Thoracic aorta (tissue), 2 donors: ENCODE data around the gene CELF2. TPM values are rescaled to one million over a fixed set of nuclear protein-coding genes. Genes with fewer than 3 reads are reported as not detected.

Experiments used
- ATAC-seq: fragments of 150-250 bp; one replicate; pipeline ENCODE4 v1.8.0; 2017; ENCODE audit warnings: low read depth; ENCODE audit not compliant: insufficient number of reproducible peaks, low FRiP score
- DNase-seq: peaks from one replicate; pipeline ENCODE4 v3.0.0-alpha.2; 2020; ENCODE audit warnings: low spot score
- H3K27ac ChIP-seq, 2 donors: fragments of 200-600 bp; sonication (generic); 1 replicate in 1 of 2; 2 replicates in 1 of 2; pipeline ENCODE4 v1.5.1; 2016; ENCODE audit warnings: mild to moderate bottlenecking in 2 of 2, moderate library complexity in 2 of 2
- H3K27me3 ChIP-seq: fragments of 200-600 bp; sonication (generic); replicated peaks from 2 replicates; pipeline ENCODE4 v1.6.0; 2016; ENCODE audit warnings: mild to moderate bottlenecking; ENCODE audit not compliant: insufficient read depth
- H3K36me3 ChIP-seq: fragments of 200-600 bp; sonication (generic); one replicate; pipeline ENCODE4 v1.5.1; 2016
- H3K4me1 ChIP-seq, 2 donors: fragments of 200-600 bp; sonication (generic); 1 replicate in 1 of 2; 2 replicates in 1 of 2; pipeline versions ENCODE4 v1.5.1 to v1.6.0; 2016; ENCODE audit warnings: low read depth in 2 of 2, mild to moderate bottlenecking in 1 of 2; ENCODE audit not compliant: control insufficient read depth in 1 of 2
- H3K4me3 ChIP-seq: fragments of 200-600 bp; sonication (generic); 2 replicates; pipeline ENCODE4 v1.5.1; 2016; ENCODE audit warnings: mild to moderate bottlenecking
- H3K9me3 ChIP-seq: fragments of 200-600 bp; sonication (generic); 2 replicates; pipeline ENCODE4 v1.5.1; 2016
- CTCF ChIP-seq: fragments of 200-600 bp; sonication (generic); IDR thresholded peaks from one replicate; pipeline ENCODE4 v1.5.1; 2019; ENCODE audit warnings: antibody characterized with exemption
- total RNA-seq, 2 donors: library from RNA; depleted of rRNA; stranded (reverse); fragments of >200 nt; gene quantifications; one replicate each; pipeline versions ENCODE4 v1.1.0 to v1.2.3, GENCODE V29; 2016

The CELF2 gene
- total RNA-seq, 2 donors from 2014 or later = 69.0 to 73.5 TPM

GRCh38 chr10:11169976-11170375 is 152.3 kb downstream of the CELF2 start:
- Histone ChIP-seq H3K36me3 (no peaks in the 10 kb centered on the region), H3K4me1 (peaks cover 2 to 11% of the 10 kb centered on the region in 2 donors), H3K9me3 (no peaks in the 10 kb centered on the region), H3K27ac (peak overlapping the region in 1 of 2 donors; percentile 23), H3K27me3 (no peaks in the 10 kb centered on the region), H3K4me3 (peak overlapping the region; percentile 15)
- no peak for TF ChIP-seq CTCF
- DNase-seq (no peak), ATAC-seq (no peak)

GRCh38 chr10:11170574-11170973 is 152.9 kb downstream of the CELF2 start:
- peak overlapping the region; percentile 15 for H3K4me3 ChIP-seq
- ATAC-seq = no peak
- H3K27me3 ChIP-seq = no peaks in the 10 kb centered on the region
- H3K27ac ChIP-seq = peak overlapping the region in 1 of 2 donors; percentile 23
- H3K4me1 ChIP-seq = peaks cover 2 to 11% of the 10 kb centered on the region in 2 donors
- no peaks in the 10 kb centered on the region for H3K36me3 ChIP-seq
- no peak for DNase-seq
- H3K9me3 ChIP-seq = no peaks in the 10 kb centered on the region
- no peak for TF ChIP-seq CTCF

- no peaks in the 10 kb centered on the region for H3K36me3 ChIP-seq
- no peak for ATAC-seq
- no peaks in the 10 kb centered on the region for H3K9me3 ChIP-seq
- H3K27me3 ChIP-seq = no peaks in the 10 kb centered on the region
- DNase-seq = no peak
- peaks cover 2 to 7% of the 10 kb centered on the region in 2 donors for H3K4me1 ChIP-seq
- H3K4me3 ChIP-seq = peak overlapping the region; percentile 2
- TF ChIP-seq CTCF = no peak
- peak overlapping the region in 1 of 2 donors; percentile 39 for H3K27ac ChIP-seq
These were observed 153.6 kb downstream of the CELF2 start for GRCh38 chr10:11170993-11171851.

- ATAC-seq (no peak), DNase-seq (no peak)
- H3K4me1 ChIP-seq = peaks cover 5 to 6% of the 10 kb centered on the region in 2 donors
- H3K4me3 ChIP-seq = no peak overlapping the region
- H3K27me3 ChIP-seq = no peaks in the 10 kb centered on the region
- TF ChIP-seq CTCF = no peak
- H3K9me3 ChIP-seq = no peaks in the 10 kb centered on the region
- H3K27ac ChIP-seq = no peak overlapping the region
- H3K36me3 ChIP-seq = no peaks in the 10 kb centered on the region
These were observed 155.4 kb downstream of the CELF2 start for GRCh38 chr10:11173042-11173441.

- Histone ChIP-seq H3K27me3 (no peaks in the 10 kb centered on the region), H3K27ac (peak overlapping the region in 1 of 2 donors; percentile 34), H3K36me3 (no peaks in the 10 kb centered on the region), H3K4me3 (no peak overlapping the region), H3K4me1 (peaks cover 6 to 18% of the 10 kb centered on the region in 2 donors), H3K9me3 (no peaks in the 10 kb centered on the region)
- TF ChIP-seq CTCF = no peak
- DNase-seq (no peak), ATAC-seq (no peak)
These were observed 158.2 kb downstream of the CELF2 start for GRCh38 chr10:11175823-11176243.
